ENCODE results near the gene OBSCN.

DNA sequence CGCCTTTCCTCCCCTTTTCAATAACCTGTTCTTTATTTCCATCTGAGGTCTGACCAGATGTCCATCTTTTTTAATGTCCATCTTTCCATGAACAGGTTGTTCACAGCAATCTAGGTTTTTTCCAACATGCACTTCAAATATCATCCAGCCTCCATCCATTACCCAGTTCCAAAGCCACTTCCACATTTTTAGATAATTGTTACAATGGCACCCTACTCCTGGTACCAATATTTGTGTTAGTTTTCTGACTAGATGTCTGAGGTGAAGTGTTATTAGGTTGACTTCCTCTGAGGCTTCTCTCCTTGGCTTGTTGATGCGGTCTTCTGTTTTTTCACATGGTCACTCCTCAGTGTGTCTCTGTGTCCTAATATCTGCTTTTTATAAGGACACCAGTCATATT lies 89.4 kb downstream of the OBSCN start:
- TF ChIP-seq, protein P1, sequence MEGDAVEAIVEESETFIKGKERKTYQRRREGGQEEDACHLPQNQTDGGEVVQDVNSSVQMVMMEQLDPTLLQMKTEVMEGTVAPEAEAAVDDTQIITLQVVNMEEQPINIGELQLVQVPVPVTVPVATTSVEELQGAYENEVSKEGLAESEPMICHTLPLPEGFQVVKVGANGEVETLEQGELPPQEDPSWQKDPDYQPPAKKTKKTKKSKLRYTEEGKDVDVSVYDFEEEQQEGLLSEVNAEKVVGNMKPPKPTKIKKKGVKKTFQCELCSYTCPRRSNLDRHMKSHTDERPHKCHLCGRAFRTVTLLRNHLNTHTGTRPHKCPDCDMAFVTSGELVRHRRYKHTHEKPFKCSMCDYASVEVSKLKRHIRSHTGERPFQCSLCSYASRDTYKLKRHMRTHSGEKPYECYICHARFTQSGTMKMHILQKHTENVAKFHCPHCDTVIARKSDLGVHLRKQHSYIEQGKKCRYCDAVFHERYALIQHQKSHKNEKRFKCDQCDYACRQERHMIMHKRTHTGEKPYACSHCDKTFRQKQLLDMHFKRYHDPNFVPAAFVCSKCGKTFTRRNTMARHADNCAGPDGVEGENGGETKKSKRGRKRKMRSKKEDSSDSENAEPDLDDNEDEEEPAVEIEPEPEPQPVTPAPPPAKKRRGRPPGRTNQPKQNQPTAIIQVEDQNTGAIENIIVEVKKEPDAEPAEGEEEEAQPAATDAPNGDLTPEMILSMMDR (IDR thresholded peaks at IDR 0.05; ENCODE audit: insufficient read depth, low read depth, low read length): no peak
- TF ChIP-seq EZH2 (IDR thresholded peaks at IDR 0.05; ENCODE audit: insufficient read depth, low read length): no peak
